C4-2B (cell line): ENCODE measurements around the gene PTPRA.

Experiments
- H3K27ac ChIP-seq: fragments of 450-650 bp; 2 replicates; pipeline ENCODE4 v1.5.1; 2017
- ZFX ChIP-seq: fragments of 450-650 bp; IDR thresholded peaks from 2 replicates; pipeline ENCODE4 v1.6.1; 2017
- TF ChIP-seq, protein P1 (sequence below): fragments of 450-650 bp; conservative IDR thresholded peaks from 2 replicates; pipeline ENCODE4 v1.5.1; 2017; ENCODE audit warnings: mild to moderate bottlenecking

The PTPRA gene

DNA sequence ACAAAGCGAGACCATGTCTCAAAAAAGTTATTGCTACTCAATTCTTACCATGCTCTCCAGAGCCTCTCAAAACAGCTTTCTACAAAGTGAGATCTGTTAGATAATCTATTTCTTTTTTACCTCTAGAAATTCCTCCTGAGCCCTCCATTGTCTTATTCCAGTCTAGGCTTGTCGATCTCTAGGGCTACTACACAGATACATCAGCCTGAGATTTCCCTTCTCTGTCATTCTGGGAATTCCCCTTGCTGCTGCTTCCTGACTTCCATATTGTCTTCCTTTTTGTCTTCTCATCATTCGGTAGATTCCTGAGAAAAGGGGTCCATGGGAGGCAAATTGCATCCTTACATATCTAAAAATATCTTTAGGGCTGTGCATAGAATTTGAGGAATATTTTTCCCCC is 94.6 kb downstream of the PTPRA start:
- TF ChIP-seq ZFX, result no peak
- H3K27ac ChIP-seq, result no peak overlapping the region

DNA sequence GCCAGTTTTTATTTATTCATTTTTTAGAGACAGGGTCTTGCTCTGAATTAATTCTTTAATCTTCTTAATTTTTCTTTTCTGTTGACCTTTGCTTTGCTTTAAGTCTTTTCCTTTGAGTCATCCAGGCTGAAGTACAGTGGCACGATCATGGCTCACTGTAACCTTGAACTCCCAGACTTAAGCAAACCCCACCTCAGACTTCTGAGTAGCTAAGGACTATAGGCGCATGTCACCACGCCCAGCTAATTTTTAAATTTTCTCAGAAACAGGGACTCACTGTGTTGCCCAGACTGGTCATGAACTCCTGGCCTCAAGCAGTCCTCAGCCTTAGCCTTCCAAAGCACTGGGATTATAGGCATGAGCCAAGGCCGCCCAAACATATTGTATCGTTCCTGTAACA is 98.8 kb downstream of the PTPRA start:
- TF ChIP-seq, protein P1, sequence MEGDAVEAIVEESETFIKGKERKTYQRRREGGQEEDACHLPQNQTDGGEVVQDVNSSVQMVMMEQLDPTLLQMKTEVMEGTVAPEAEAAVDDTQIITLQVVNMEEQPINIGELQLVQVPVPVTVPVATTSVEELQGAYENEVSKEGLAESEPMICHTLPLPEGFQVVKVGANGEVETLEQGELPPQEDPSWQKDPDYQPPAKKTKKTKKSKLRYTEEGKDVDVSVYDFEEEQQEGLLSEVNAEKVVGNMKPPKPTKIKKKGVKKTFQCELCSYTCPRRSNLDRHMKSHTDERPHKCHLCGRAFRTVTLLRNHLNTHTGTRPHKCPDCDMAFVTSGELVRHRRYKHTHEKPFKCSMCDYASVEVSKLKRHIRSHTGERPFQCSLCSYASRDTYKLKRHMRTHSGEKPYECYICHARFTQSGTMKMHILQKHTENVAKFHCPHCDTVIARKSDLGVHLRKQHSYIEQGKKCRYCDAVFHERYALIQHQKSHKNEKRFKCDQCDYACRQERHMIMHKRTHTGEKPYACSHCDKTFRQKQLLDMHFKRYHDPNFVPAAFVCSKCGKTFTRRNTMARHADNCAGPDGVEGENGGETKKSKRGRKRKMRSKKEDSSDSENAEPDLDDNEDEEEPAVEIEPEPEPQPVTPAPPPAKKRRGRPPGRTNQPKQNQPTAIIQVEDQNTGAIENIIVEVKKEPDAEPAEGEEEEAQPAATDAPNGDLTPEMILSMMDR, result no peak
- no peak for TF ChIP-seq ZFX
- no peak overlapping the region for H3K27ac ChIP-seq

DNA sequence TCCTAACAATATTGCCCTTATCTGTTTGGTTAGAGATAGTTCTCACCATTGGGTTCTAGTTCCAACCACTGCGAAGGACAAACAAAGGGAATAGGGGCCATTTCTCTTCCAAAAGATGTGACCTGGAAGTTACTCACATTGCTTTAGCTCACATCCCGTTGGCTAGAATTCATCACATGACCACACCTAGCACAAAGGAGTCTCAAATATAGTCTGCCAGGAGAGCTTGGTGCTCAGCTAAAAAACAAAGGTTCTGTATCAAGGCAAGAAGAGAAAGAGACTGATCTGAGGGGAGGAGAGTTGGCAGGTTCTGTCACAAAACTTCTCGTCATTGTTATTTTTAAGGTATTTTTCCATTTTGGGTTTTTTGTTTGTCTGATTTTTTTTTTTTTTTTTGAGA is 100.3 kb downstream of the PTPRA start:
- H3K27ac ChIP-seq, result no peak overlapping the region
- TF ChIP-seq ZFX, result no peak
- TF ChIP-seq, protein P1, result no peak

DNA sequence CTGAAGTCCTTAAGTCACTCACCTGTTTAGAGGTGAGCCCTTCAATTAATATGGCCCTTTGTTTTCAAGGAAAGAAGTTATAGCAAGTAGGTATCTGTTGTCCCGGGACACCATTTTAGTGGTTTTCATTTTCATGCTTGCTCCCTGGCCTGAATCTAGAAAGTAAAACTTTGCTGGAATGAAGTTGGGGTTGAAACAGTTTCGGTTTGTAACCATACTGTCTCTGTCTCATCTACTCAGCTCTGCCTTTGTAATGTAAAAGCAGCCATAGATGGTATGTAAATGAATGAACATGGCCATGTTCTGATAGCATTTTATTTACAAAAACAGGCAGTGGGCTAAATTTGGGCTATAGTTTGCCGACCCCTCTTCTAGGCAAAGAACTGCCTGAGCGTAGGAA is 105.2 kb downstream of the PTPRA start:
- no peak for TF ChIP-seq ZFX
- TF ChIP-seq, protein P1, result no peak
- no peak overlapping the region for H3K27ac ChIP-seq

DNA sequence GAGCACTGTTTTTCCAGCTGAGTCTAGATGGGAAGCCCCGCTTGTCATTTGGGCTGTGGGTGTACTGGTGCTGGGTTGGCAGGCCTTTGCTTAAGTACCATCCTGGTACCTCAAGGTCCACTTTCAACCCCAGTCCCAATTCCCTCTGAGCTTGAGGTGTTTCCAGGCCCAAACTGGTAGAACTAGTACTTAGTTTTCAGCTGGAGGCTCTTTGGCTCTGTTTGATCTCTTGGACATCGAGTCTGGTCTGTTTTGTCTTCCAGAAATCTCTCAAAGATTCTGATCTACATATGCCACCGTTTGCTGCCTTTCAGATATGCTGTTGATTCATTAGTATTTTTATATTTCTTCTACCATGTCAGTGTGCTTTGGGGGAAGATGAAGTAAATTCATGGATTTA is 108.4 kb downstream of the PTPRA start:
- no peak for TF ChIP-seq ZFX
- TF ChIP-seq, protein P1, result no peak
- peak overlapping the region; percentile 45; the same call in 1 of the 2 replicates for H3K27ac ChIP-seq

DNA sequence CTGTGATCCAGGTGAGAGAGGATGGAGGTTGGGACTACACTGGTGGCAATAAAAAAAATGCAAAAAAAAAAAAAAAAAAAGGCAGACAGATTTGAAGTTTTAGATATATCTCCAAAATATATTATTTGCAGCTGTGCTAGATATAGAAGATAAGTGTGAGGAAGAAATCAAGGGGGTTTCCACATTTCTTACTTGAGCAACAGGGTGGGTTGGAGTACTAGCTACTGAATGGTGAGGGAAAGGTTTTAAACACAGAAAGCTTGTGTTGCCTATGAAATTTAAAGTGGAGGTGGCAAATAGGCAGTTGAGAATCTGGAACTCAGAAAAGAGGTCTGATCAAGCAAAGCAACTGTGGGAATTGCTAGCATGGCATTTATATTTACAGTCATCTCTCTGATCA is 110.2 kb downstream of the PTPRA start:
- no peak overlapping the region for H3K27ac ChIP-seq
- TF ChIP-seq ZFX, result no peak
- TF ChIP-seq, protein P1, result no peak

DNA sequence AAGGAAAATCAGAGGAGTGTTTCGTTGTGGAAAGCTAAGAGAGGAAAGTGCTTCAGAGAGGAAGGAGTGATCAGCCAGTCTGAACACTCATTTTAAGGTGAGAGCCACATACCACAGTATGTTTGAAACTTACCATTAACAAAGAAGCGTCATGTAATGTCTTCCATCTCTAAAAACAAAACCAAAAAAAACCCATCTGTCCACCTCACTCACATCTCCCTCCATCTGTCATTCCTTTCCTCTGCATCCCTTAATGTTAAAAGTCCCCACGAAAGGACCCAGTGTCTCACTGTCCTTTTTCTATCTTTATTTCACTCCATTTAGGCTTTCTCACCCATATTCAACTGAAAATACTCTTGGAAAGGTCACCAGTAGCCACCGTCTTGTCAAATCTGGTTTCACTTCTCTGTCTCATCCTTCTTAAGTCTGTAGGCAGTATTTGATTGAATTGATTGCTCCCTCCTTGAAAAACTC is 110.8 kb downstream of the PTPRA start:
- TF ChIP-seq, protein P1, result no peak
- TF ChIP-seq ZFX, result no peak
- no peak overlapping the region for H3K27ac ChIP-seq

DNA sequence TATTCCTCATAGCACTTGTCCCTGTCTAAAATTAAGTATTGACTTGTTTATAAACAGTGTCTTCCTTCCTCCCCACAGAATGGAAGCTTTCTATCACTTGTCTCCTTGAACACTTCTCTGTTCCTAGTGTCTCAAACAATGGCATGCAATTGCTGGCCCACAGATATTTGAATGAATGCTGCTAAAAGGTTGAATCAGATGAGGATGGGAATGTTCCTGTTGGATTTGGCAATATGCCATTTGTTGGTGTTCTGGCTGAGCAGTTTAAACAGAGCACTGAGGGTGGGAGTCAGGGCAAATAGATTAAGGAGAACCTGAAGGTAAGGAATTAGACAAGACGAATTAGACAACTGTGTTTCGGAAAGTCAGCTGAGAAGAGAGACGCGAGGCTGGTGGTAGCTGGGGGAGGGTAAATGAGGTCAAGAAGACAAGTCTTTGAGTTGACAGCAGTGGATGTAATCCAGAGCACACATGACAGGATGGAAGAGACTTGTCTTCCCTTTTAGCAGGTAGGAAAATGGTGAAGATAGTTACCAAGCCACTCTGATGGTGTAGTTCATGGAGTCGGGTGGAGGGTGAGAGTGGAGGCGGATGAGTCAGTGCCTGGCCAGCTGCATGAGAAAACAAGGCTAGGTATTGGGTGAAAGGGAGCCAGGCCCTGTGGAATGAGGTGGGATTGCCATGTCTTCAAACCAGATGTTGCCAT is 111.8 kb downstream of the PTPRA start:
- H3K27ac ChIP-seq, result no peak overlapping the region
- no peak for TF ChIP-seq ZFX
- TF ChIP-seq, protein P1, result no peak
